Retinal pigment epithelial cell (primary cell): Measurements from ENCODE around the gene TMUB1.
A peak's percentile ranks its signal among the peaks of the same experiment; 100 is the strongest.

Experiments
- DNase-seq: peaks from one replicate; pipeline ENCODE4 v3.0.0-alpha.2; 2010; ENCODE audit warnings: low read depth
- H3K4me3 ChIP-seq: 2 replicates; pipeline ENCODE4 v1.5.1; 2011; ENCODE audit warnings: mild to moderate bottlenecking, low read length, control low read depth, moderate library complexity
- CTCF ChIP-seq: conservative IDR thresholded peaks from 2 replicates; pipeline ENCODE4 v1.5.1; 2011; ENCODE audit warnings: low read depth, low read length, control low read depth, inconsistent platforms

TMUB1 gene

DNA sequence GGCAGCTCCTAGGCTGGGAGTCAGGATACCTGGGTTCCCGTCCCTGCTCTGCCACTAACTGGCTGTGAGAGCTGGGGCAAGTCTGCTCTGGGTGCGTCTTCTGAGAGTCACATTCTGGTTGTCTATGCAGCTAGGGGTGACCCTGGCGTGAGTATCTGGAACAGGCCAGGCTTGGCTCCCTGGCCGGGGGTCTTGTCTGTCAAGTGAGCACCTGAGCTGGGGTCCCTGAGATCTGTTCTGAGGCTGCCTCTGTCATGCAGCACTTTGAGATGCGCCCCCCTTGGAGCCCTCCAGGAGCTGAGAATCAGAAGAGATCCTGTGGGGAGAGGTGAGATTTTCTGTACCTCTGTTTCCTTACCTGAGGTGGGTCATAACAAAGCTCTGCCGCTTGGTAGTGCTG lies 10.5 kb upstream of the TMUB1 start:
- no peak overlapping the region for H3K4me3 ChIP-seq
- DNase-seq: no peak
- no peak for TF ChIP-seq CTCF

GRCh38 chr7:151091988-151092387 lies 8.7 kb upstream of the TMUB1 start:
- DNase-seq: no peak
- TF ChIP-seq CTCF: no peak
- H3K4me3 ChIP-seq: no peak overlapping the region

GRCh38 chr7:151091431-151091830 lies 8.1 kb upstream of the TMUB1 start:
- no peak for DNase-seq
- H3K4me3 ChIP-seq: no peak overlapping the region
- TF ChIP-seq CTCF: peak; percentile 84

DNA sequence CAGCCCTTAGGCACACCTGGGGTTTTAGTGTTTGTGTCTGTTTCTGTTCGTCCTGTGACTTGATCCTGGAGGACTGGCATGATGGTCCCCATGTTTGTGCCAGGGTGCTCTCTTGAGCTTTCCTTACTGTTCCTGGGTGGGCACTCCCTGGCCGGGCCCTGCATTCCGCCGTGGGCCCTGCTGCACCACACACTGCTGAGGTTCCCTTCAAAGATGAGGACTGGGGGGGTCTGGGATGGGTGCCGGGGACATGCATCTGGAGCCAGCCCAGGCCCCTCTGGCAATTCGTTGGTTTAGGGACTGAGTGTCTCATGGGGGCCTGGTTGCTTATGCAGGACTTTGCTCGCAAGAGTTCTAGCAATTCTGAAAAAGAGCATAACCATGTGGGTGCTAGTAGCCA lies 7.7 kb upstream of the TMUB1 start:
- no peak for TF ChIP-seq CTCF
- no peak overlapping the region for H3K4me3 ChIP-seq
- DNase-seq: no peak

DNA sequence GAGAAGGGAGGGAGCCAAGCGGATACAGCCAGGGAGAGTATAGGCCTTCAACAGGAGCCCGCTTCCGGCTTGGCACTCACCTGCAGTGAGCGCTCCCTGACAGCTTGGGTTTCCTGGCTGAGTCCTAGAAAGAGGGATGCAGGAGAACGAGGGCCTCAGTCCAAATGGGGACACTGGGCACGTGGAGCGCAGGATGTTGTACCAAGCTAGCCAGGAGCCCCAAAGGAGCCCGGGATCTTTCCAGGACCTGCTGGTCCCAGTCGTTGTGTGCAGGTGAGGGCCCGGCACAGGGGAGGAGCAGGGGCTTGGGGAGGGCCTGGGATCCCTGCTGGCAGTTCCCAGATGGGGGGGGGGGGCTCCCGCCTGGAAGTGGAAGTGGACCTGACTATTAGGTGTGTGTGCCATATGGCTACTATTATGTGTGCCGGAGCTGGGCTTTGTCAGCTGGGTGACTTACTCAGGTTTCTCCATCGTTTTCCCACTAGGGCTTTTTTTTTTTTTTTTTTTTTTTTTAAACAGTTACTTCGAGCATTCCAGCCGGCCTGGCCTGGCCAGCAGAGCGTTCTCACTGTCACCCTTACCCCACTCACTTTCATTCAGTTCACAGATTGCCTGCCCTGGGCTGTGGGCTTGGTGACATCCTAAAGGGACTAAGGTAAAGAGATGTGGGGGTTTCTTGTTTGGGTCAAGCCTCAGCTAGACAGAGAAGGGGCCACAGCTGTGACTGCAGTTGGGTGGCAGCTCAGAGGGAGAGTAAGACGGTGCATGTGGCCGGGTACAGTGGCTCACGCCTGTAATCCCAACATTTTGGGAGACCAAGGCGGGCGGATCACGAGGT lies 6.8 kb upstream of the TMUB1 start:
- peak overlapping the region; percentile 79 for H3K4me3 ChIP-seq
- TF ChIP-seq CTCF: no peak
- no peak for DNase-seq

DNA sequence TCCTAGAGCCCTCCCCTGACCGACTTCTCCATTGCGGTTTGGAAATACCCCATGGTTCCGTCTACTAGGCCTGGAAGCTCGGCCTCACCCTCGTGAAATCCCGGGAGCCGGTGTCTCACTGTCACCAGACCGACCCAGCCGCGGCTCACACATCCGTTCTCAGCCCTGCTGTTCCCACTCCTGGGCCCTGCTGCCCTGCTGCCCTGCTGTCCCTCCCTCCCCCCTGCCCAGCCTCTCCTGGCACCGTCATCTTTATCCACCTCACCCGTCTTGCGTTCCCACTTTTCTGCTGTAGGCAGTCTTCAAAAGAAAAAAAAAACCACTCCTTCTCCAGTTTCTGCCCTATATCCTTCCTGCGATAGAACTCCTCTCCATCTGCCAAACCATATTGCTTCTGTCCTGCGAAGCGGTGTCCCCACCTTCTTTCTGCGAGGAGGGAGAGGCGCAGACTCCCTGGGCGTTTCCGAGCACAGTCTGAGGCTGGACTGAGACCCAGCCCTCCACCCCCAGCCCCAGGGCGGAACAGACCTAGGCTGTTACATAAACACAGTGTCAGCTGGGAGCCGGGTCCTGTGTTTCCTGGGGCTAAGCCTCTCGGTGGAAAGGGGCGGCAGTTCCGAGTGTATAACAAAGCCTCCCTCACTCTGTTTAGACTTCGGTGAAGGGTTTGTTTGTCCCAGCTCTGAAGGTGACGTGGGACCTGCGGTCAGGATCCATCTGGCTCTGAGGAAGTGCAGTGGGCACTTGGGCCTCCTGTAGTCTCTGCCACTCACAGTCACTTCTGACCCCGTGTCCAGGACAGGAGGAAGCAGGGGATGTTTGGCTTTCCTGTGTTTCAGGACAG lies 5.8 kb upstream of the TMUB1 start:
- no peak for TF ChIP-seq CTCF
- peak overlapping the region; percentile 79 for H3K4me3 ChIP-seq
- DNase-seq: peak; percentile 83
